ENCODE measurements around the gene BOK.

DNA sequence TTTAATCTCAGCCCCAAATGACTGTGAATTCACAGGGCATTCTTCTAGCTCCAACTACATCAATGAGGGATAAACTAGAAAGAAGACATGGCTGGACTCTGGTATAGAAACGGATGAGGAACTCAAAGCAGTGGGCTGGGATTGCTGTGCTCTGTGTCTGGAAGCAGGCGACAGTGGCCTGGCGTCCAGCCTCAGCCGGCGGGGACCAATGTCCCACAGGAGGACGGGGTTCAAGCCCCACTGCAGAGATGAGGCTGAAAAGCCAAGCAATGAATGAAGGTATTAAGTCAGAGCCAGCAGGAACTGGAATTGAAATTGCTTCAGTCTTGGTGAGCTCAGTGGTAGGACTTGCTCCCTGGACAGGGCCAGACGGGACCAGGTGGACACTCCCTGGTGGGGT is 24.3 kb upstream of the BOK start:
- TF ChIP-seq POLR2AphosphoS5 (IDR thresholded peaks at IDR 0.05; ENCODE audit: borderline replicate concordance, low read depth, low read length) (no peak), EZH2 (IDR thresholded peaks at IDR 0.05) (no peak), FOXP2 (optimal IDR thresholded peaks at IDR 0.05; ENCODE audit: control extremely low read depth, extremely low read length, insufficient read depth) (no peak)
